PC-3 (cell line): ENCODE results near the gene H6PD.

Experiments used
- CTCF ChIP-seq: fragments of 300-600 bp; sonication (generic); conservative IDR thresholded peaks from 2 replicates; pipeline ENCODE4 v1.5.1; 2017; ENCODE audit warnings: antibody characterized with exemption, low read depth, mild to moderate bottlenecking, low read length
- EZH2 ChIP-seq: fragments of 300-600 bp; sonication (generic); IDR thresholded peaks from one replicate; pipeline ENCODE4 v1.6.1; 2017; ENCODE audit warnings: antibody characterized with exemption, mild to moderate bottlenecking, low read length; ENCODE audit not compliant: unreplicated experiment
- EZH2phosphoT487 ChIP-seq: fragments of 300-600 bp; sonication (generic); IDR thresholded peaks from 2 replicates; pipeline ENCODE4 v1.6.1; 2018; ENCODE audit warnings: mild to moderate bottlenecking, antibody characterized with exemption, low read length, borderline replicate concordance

- no peak for TF ChIP-seq EZH2
- TF ChIP-seq CTCF, result peak; percentile 97
- no peak for TF ChIP-seq EZH2phosphoT487
Measured at GRCh38 chr1:9289090-9289534, 54.5 kb downstream of the H6PD start.
